Calu3 (cell line): ENCODE data around the gene EFHC2. TPM values are rescaled to one million over a fixed set of nuclear protein-coding genes. Genes with fewer than 3 reads are reported as not detected.

Experiments used
- BruUV-seq: library from RNA; stranded (reverse); fragments of 400-500 nt; replicated peaks from 2 replicates; lab custom pipeline; 2021; lab: Mats Ljungman, UMichigan
- CTCF ChIA-PET: fragments of 300-600 bp; sonication (Branson Sonifier 250); formaldehyde crosslinking; loops from one replicate; lab custom pipeline; 2022; ENCODE audit warnings: antibody characterized with exemption; lab: Charles Lee
- DNase-seq: peaks from one replicate; pipeline ENCODE4 v3.0.0; 2022
- H3K27ac Mint-ChIP-seq: one replicate; pipeline ENCODE4 v1.8.0; 2022; ENCODE audit warnings: mixed read lengths; ENCODE audit not compliant: unreplicated experiment
- H3K27me3 Mint-ChIP-seq: one replicate; pipeline ENCODE4 v1.8.0; 2022; ENCODE audit warnings: mixed read lengths; ENCODE audit not compliant: unreplicated experiment
- H3K36me3 Mint-ChIP-seq: one replicate; pipeline ENCODE4 v1.8.0; 2022; ENCODE audit warnings: mild to moderate bottlenecking, moderate library complexity, mixed read lengths; ENCODE audit not compliant: insufficient read depth, unreplicated experiment
- H3K4me1 Mint-ChIP-seq: one replicate; pipeline ENCODE4 v1.8.0; 2022; ENCODE audit warnings: mild to moderate bottlenecking, low read depth, mixed read lengths; ENCODE audit not compliant: unreplicated experiment
- H3K4me3 Mint-ChIP-seq: one replicate; pipeline ENCODE4 v1.8.0; 2022; ENCODE audit warnings: mild to moderate bottlenecking, low read depth, moderate library complexity, mixed read lengths; ENCODE audit not compliant: unreplicated experiment
- H3K9me3 Mint-ChIP-seq: one replicate; pipeline ENCODE4 v1.8.0; 2022; ENCODE audit warnings: low read depth, mixed read lengths; ENCODE audit not compliant: unreplicated experiment
- intact Hi-C: fragments of 100-400 bp; cut with micrococcal nuclease; formaldehyde crosslinking; loops from one replicate; pipeline ENCODE4 v1.10.0; 2022; ENCODE audit not compliant: unreplicated experiment
- total RNA-seq: library from RNA; stranded (reverse); gene quantifications from 2 replicates; pipeline ENCODE4 v1.2.3, GENCODE V29; 2022
- TF ChIP-seq, protein P1 (sequence below): fragments of 200-600 bp; IDR thresholded peaks from one replicate; pipeline ENCODE4 v1.8.0; 2022; ENCODE audit warnings: antibody characterized with exemption; ENCODE audit not compliant: unreplicated experiment

The EFHC2 gene
- total RNA-seq, 1 experiment from 2014 or later: 1.7 TPM

- intact Hi-C loops: no loop called here
- no peaks in the 10 kb centered on the region for H3K9me3 Mint-ChIP-seq
- no peak for DNase-seq
- peaks cover 5% of the 10 kb centered on the region for H3K4me1 Mint-ChIP-seq
- peaks cover 6% of the 10 kb centered on the region for H3K36me3 Mint-ChIP-seq
- TF ChIP-seq, protein P1, sequence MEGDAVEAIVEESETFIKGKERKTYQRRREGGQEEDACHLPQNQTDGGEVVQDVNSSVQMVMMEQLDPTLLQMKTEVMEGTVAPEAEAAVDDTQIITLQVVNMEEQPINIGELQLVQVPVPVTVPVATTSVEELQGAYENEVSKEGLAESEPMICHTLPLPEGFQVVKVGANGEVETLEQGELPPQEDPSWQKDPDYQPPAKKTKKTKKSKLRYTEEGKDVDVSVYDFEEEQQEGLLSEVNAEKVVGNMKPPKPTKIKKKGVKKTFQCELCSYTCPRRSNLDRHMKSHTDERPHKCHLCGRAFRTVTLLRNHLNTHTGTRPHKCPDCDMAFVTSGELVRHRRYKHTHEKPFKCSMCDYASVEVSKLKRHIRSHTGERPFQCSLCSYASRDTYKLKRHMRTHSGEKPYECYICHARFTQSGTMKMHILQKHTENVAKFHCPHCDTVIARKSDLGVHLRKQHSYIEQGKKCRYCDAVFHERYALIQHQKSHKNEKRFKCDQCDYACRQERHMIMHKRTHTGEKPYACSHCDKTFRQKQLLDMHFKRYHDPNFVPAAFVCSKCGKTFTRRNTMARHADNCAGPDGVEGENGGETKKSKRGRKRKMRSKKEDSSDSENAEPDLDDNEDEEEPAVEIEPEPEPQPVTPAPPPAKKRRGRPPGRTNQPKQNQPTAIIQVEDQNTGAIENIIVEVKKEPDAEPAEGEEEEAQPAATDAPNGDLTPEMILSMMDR: no peak
- CTCF ChIA-PET: no interaction called here
- no peaks in the 10 kb centered on the region for H3K27me3 Mint-ChIP-seq
- H3K4me3 Mint-ChIP-seq: no peak overlapping the region
- BruUV-seq: no TSS peak
- no peak overlapping the region for H3K27ac Mint-ChIP-seq
Observed at GRCh38 chrX:44218465-44218864, 125.0 kb downstream of the EFHC2 start.

GRCh38 chrX:44216171-44216570, 127.3 kb downstream of the EFHC2 start:
- BruUV-seq: no TSS peak

GRCh38 chrX:44203791-44204190, 139.7 kb downstream of the EFHC2 start:
- intact Hi-C loops: loop anchor here (5.0 kb wide), 1 partner anchor 246 kb away; no protein-coding TSS in a partner anchor
- Mint-ChIP-seq H3K4me3 (no peak overlapping the region), H3K9me3 (no peaks in the 10 kb centered on the region), H3K4me1 (no peaks in the 10 kb centered on the region), H3K36me3 (no peaks in the 10 kb centered on the region), H3K27ac (no peak overlapping the region), H3K27me3 (no peaks in the 10 kb centered on the region)
- TF ChIP-seq, protein P1: no peak
- CTCF ChIA-PET: interaction anchor here (0.6 to 1.3 kb wide), 4 partner anchors 21 to 245 kb away, joined by 3 to 6 read pairs (median 4); no protein-coding TSS in a partner anchor
- BruUV-seq: no TSS peak
- DNase-seq: peak; percentile 24

More at GRCh38 chrX:44216171-44216570, 127.3 kb downstream of the EFHC2 start:
- CTCF ChIA-PET: no interaction called here
- Mint-ChIP-seq H3K4me3 (no peak overlapping the region), H3K36me3 (no peaks in the 10 kb centered on the region), H3K27ac (no peak overlapping the region), H3K4me1 (no peaks in the 10 kb centered on the region), H3K27me3 (no peaks in the 10 kb centered on the region), H3K9me3 (no peaks in the 10 kb centered on the region)
- intact Hi-C loops: no loop called here
- no peak for DNase-seq
- TF ChIP-seq, protein P1: no peak

- Mint-ChIP-seq H3K4me3 (no peak overlapping the region), H3K36me3 (no peaks in the 10 kb centered on the region), H3K27me3 (no peaks in the 10 kb centered on the region), H3K27ac (no peak overlapping the region), H3K9me3 (no peaks in the 10 kb centered on the region), H3K4me1 (no peaks in the 10 kb centered on the region)
- TF ChIP-seq, protein P1: no peak
- no peak for DNase-seq
- no TSS peak for BruUV-seq
- CTCF ChIA-PET: interaction anchor here (1.3 kb wide), 1 partner anchor 19 kb away, joined by 3 read pairs; no protein-coding TSS in a partner anchor
- intact Hi-C loops: loop anchor here (5.0 kb wide), 1 partner anchor 245 kb away; no protein-coding TSS in a partner anchor
Observed at GRCh38 chrX:44202596-44202995, 140.9 kb downstream of the EFHC2 start.
